Measurements from ENCODE around the gene ALOX5AP. TPM values are rescaled to one million over a fixed set of nuclear protein-coding genes. Genes with fewer than 3 reads are reported as not detected.

The ALOX5AP gene
- total RNA-seq, 1 donor from 2014 or later: 7.2 TPM

GRCh38 chr13:30810801-30811200, 75.5 kb downstream of the ALOX5AP start:
- Histone ChIP-seq H3K4me3 (no peak overlapping the region), H3K9me3 (replicated peaks) (no peaks in the 10 kb centered on the region), H3K27me3 (ENCODE audit: low read depth) (no peaks in the 10 kb centered on the region), H3K4me1 (peaks cover 18% of the 10 kb centered on the region), H3K36me3 (no peaks in the 10 kb centered on the region), H3K27ac (replicated peaks) (no peak overlapping the region)
- DNase-seq: no peak
- TF ChIP-seq, protein P1, sequence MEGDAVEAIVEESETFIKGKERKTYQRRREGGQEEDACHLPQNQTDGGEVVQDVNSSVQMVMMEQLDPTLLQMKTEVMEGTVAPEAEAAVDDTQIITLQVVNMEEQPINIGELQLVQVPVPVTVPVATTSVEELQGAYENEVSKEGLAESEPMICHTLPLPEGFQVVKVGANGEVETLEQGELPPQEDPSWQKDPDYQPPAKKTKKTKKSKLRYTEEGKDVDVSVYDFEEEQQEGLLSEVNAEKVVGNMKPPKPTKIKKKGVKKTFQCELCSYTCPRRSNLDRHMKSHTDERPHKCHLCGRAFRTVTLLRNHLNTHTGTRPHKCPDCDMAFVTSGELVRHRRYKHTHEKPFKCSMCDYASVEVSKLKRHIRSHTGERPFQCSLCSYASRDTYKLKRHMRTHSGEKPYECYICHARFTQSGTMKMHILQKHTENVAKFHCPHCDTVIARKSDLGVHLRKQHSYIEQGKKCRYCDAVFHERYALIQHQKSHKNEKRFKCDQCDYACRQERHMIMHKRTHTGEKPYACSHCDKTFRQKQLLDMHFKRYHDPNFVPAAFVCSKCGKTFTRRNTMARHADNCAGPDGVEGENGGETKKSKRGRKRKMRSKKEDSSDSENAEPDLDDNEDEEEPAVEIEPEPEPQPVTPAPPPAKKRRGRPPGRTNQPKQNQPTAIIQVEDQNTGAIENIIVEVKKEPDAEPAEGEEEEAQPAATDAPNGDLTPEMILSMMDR (IDR thresholded peaks at IDR 0.05; ENCODE audit: borderline replicate concordance): no peak
- intact Hi-C loops (cut with micrococcal nuclease): no loop called here

Other genes with a start within 250 kb of the ALOX5AP start
- 9.1 TPM for gene USPL1, start 117.6 kb upstream of the ALOX5AP start, total RNA-seq
- 5.9 TPM for gene MEDAG, start 170.7 kb downstream of the ALOX5AP start, total RNA-seq
- gene TEX26, start 197.1 kb downstream of the ALOX5AP start, total RNA-seq: not detected